GM12873 (cell line): Measurements from ENCODE around the gene PRR15L.

Experiments used
- CTCF ChIP-seq: IDR thresholded peaks from 2 replicates; pipeline ENCODE4 v1.5.1; 2012; ENCODE audit warnings: low read depth, mild to moderate bottlenecking, moderate library complexity, low read length, control low read depth; ENCODE audit not compliant: insufficient read depth; ENCODE audit errors: missing control alignments

The PRR15L gene

GRCh38 chr17:47914306-47914948, 43.3 kb downstream of the PRR15L start:
- no peak for TF ChIP-seq CTCF

GRCh38 chr17:47913050-47913449, 44.6 kb downstream of the PRR15L start:
- no peak for TF ChIP-seq CTCF

- no peak for TF ChIP-seq CTCF
Observed at GRCh38 chr17:47907932-47908562, 49.6 kb downstream of the PRR15L start.

GRCh38 chr17:47906443-47906842, 51.2 kb downstream of the PRR15L start:
- TF ChIP-seq CTCF: no peak

- no peak for TF ChIP-seq CTCF
Observed at GRCh38 chr17:47905221-47905733, 52.4 kb downstream of the PRR15L start.

GRCh38 chr17:47902039-47902744, 55.5 kb downstream of the PRR15L start:
- no peak for TF ChIP-seq CTCF
